Measurements from ENCODE around the gene ZC3HAV1. TPM values are rescaled to one million over a fixed set of nuclear protein-coding genes. Genes with fewer than 3 reads are reported as not detected.

Gene ZC3HAV1
- total RNA-seq, 1 donor from 2014 or later = 13.5 TPM

DNA sequence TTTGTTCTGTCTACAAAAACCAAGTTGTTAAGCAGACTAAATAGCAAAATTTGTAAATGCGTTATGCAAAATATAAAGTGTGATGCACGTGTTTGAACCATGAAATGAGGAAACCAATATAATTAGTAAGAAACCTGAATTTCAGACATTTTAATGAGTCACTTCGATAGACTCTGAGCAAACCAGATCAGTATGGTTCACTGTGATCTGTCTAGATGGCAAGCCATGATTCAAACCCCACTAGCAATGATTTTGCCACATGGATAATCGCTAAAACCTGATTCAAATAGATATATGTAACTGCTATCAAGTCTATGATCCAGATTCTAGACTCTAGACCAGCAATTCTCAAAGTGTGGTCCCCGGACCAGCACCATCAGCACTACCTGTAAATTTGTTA, 24.8 kb downstream of the ZC3HAV1 start:
- peaks cover 19% of the 10 kb centered on the region for H3K36me3 Mint-ChIP-seq (ENCODE audit: unreplicated experiment)
- DNase-seq = no peak
- no peaks in the 10 kb centered on the region for H3K27me3 Mint-ChIP-seq (ENCODE audit: unreplicated experiment)
- TF ChIP-seq, protein P1, sequence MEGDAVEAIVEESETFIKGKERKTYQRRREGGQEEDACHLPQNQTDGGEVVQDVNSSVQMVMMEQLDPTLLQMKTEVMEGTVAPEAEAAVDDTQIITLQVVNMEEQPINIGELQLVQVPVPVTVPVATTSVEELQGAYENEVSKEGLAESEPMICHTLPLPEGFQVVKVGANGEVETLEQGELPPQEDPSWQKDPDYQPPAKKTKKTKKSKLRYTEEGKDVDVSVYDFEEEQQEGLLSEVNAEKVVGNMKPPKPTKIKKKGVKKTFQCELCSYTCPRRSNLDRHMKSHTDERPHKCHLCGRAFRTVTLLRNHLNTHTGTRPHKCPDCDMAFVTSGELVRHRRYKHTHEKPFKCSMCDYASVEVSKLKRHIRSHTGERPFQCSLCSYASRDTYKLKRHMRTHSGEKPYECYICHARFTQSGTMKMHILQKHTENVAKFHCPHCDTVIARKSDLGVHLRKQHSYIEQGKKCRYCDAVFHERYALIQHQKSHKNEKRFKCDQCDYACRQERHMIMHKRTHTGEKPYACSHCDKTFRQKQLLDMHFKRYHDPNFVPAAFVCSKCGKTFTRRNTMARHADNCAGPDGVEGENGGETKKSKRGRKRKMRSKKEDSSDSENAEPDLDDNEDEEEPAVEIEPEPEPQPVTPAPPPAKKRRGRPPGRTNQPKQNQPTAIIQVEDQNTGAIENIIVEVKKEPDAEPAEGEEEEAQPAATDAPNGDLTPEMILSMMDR (IDR thresholded peaks at IDR 0.05; ENCODE audit: partially characterized antibody, unreplicated experiment) = no peak
- peaks cover 3% of the 10 kb centered on the region for H3K4me1 Mint-ChIP-seq (ENCODE audit: low read depth, unreplicated experiment)
- H3K9me3 Mint-ChIP-seq (ENCODE audit: unreplicated experiment) = peaks cover 2% of the 10 kb centered on the region
- H3K4me3 Mint-ChIP-seq (ENCODE audit: unreplicated experiment) = no peak overlapping the region
- H3K27ac Mint-ChIP-seq (ENCODE audit: unreplicated experiment) = no peak overlapping the region

DNA sequence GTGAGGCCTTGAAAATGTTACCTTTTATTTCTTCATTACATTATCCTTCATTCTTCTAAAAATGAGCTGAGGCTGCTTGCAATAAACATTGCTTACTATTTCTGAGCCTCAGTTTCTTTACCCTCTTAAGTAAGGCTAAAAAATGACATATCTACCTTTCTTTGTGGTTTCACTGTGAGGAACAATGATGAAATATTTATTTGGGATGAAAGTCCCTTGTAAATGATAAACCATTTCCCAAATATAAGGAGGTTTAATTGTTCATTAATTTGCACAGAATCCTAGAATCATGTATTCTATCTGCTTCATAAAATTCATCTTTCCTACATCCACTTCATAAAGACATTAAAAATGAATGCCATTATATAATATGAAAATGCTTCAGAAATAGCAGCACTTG, 27.9 kb downstream of the ZC3HAV1 start:
- H3K27ac Mint-ChIP-seq (ENCODE audit: unreplicated experiment) = no peak overlapping the region
- H3K4me3 Mint-ChIP-seq (ENCODE audit: unreplicated experiment) = no peak overlapping the region
- peaks cover 1% of the 10 kb centered on the region for H3K36me3 Mint-ChIP-seq (ENCODE audit: unreplicated experiment)
- TF ChIP-seq, protein P1 (IDR thresholded peaks at IDR 0.05; ENCODE audit: partially characterized antibody, unreplicated experiment) = no peak
- no peaks in the 10 kb centered on the region for H3K9me3 Mint-ChIP-seq (ENCODE audit: unreplicated experiment)
- peaks cover 3% of the 10 kb centered on the region for H3K4me1 Mint-ChIP-seq (ENCODE audit: low read depth, unreplicated experiment)
- peaks cover 2% of the 10 kb centered on the region for H3K27me3 Mint-ChIP-seq (ENCODE audit: unreplicated experiment)
- DNase-seq = no peak

DNA sequence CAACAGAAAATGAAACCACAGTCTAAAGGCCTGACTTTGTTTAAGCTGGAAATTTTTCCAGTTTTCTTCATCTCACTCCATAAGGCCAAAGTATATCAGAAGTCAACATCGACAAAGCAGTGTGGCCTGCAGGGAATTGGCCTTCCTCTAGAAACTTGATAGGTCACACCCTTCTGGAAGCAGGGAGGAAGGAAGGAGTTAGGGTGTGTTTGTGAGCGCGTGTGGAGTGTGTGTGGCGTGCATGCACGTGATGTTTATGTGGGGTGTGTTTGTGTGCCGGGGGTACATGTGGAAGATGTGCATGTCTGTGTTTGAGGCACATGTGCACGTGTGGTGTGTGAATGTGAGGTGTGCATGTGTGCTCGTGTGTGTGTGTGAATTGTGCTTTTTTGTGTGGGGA, 28.6 kb downstream of the ZC3HAV1 start:
- H3K27me3 Mint-ChIP-seq (ENCODE audit: unreplicated experiment) = peaks cover 4% of the 10 kb centered on the region
- H3K27ac Mint-ChIP-seq (ENCODE audit: unreplicated experiment) = no peak overlapping the region
- peaks cover 3% of the 10 kb centered on the region for H3K4me1 Mint-ChIP-seq (ENCODE audit: low read depth, unreplicated experiment)
- TF ChIP-seq, protein P1 (IDR thresholded peaks at IDR 0.05; ENCODE audit: partially characterized antibody, unreplicated experiment) = no peak
- H3K4me3 Mint-ChIP-seq (ENCODE audit: unreplicated experiment) = no peak overlapping the region
- no peak for DNase-seq
- H3K9me3 Mint-ChIP-seq (ENCODE audit: unreplicated experiment) = no peaks in the 10 kb centered on the region
- no peaks in the 10 kb centered on the region for H3K36me3 Mint-ChIP-seq (ENCODE audit: unreplicated experiment)

DNA sequence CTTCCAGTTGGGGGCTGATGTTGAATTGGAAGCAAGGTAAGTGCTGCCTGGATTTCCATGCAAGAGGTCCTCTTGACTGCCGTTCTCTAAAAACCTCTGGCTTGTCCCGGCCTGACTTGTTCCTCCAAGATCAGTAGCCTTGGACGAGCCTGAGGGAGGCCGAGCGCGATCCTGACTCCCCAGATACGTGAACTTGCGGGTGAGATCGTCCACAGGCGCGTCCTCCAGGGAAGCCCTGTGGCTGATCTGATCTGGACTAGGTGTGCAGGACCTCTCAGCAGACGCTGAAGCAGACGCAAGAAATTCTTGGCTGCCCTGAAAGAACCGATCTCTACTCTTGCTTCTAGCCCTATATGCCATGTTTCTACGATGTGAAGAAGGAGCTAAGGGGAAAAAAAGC, 29.7 kb downstream of the ZC3HAV1 start:
- Mint-ChIP-seq H3K36me3 (ENCODE audit: unreplicated experiment) (no peaks in the 10 kb centered on the region), H3K4me1 (ENCODE audit: low read depth, unreplicated experiment) (peaks cover 3% of the 10 kb centered on the region), H3K4me3 (ENCODE audit: unreplicated experiment) (no peak overlapping the region), H3K27ac (ENCODE audit: unreplicated experiment) (no peak overlapping the region), H3K27me3 (ENCODE audit: unreplicated experiment) (peaks cover 4% of the 10 kb centered on the region), H3K9me3 (ENCODE audit: unreplicated experiment) (no peaks in the 10 kb centered on the region)
- TF ChIP-seq, protein P1 (IDR thresholded peaks at IDR 0.05; ENCODE audit: partially characterized antibody, unreplicated experiment) = no peak
- DNase-seq = no peak

DNA sequence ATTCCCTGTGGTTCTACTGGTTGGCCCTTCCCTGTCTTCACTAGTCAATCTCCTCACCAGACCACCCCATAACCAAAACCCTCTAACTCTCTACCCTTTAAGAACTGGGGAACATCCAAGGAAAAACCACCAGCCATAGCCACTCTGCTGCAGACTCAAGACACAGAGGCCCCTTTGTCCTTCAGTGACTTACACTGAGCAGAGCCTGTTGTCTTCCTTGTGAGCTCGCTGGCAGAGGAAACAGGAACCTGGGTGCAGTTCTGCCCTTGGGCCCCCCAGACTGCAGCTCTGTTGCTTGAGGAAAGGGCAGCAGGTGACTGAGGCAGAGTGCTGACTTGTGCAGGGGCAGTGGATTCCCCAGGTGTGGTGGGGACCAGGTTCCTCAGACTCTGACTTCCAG, 30.6 kb downstream of the ZC3HAV1 start:
- Mint-ChIP-seq H3K4me1 (ENCODE audit: low read depth, unreplicated experiment) (peaks cover 2% of the 10 kb centered on the region), H3K27me3 (ENCODE audit: unreplicated experiment) (peaks cover 4% of the 10 kb centered on the region), H3K4me3 (ENCODE audit: unreplicated experiment) (no peak overlapping the region), H3K9me3 (ENCODE audit: unreplicated experiment) (no peaks in the 10 kb centered on the region), H3K36me3 (ENCODE audit: unreplicated experiment) (no peaks in the 10 kb centered on the region), H3K27ac (ENCODE audit: unreplicated experiment) (no peak overlapping the region)
- TF ChIP-seq, protein P1 (IDR thresholded peaks at IDR 0.05; ENCODE audit: partially characterized antibody, unreplicated experiment) = no peak
- no peak for DNase-seq
